HUES6 (cell line): Measurements from ENCODE around the gene TMEM207.
"Not testable (repeated sequence)": the region's sequence is repeated elsewhere in the genome, so short reads cannot be mapped to it uniquely, and the experiment has no call there.

Experiments
- H3K27ac ChIP-seq: 2 replicates; pipeline ENCODE4 v1.7.0; 2013; ENCODE audit warnings: low read depth, mild to moderate bottlenecking, low read length, inconsistent platforms
- H3K27me3 ChIP-seq: 2 replicates; pipeline ENCODE4 v1.6.1; 2013; ENCODE audit warnings: low read length; ENCODE audit not compliant: control insufficient read depth, insufficient read depth
- H3K36me3 ChIP-seq: 2 replicates; pipeline ENCODE4 v1.6.1; 2013; ENCODE audit warnings: low read length; ENCODE audit not compliant: control insufficient read depth, insufficient read depth
- H3K4me1 ChIP-seq: 2 replicates; pipeline ENCODE4 v1.6.1; 2013; ENCODE audit warnings: low read length; ENCODE audit not compliant: control insufficient read depth, insufficient read depth
- H3K4me3 ChIP-seq: 2 replicates; pipeline ENCODE4 v1.5.1; 2013; ENCODE audit warnings: low read depth, low read length
- H3K9ac ChIP-seq: one replicate; pipeline ENCODE4 v1.6.1; 2013; ENCODE audit warnings: mild to moderate bottlenecking, low read length
- H3K9me3 ChIP-seq: 2 replicates; pipeline ENCODE4 v1.6.1; 2013; ENCODE audit warnings: low read depth, low read length; ENCODE audit not compliant: control insufficient read depth, insufficient read depth

TMEM207 gene

DNA sequence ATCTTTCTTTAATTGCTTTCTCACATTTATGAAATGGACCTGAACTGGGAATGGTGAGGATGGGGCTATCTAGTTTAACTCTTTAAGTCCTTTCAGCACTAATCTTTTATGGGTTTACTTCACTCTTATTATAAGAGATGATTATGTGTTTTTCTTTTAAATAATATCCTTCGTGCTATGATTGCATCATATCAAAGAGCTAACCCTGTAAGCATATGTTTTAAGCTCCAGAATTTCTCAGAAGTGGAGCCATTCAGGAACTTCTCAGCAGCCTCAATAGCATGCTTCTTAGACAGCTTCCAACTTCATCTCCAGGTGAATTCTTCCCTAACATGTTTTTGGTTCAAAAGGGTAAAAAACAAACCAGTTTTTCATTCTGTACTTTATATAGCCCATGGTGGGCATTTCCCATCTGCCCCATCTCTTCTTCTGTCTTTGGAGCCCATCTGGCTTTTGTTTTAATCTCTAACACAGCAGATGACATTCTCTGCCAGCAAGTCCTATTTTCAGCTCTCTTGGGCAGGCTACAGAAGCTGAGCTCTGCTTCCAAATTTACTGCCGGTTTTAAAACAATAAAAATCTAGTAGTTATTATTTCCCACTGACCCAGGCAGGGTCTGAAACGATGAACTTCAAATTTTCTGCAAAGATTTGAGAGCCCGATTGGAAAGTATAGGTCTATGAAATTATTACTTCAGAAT is 37.4 kb upstream of the TMEM207 start:
- no peaks in the 10 kb centered on the region for H3K9me3 ChIP-seq
- H3K9ac ChIP-seq = no peak overlapping the region
- H3K27ac ChIP-seq = no peak overlapping the region
- no peaks in the 10 kb centered on the region for H3K27me3 ChIP-seq
- H3K4me1 ChIP-seq = peaks cover 8% of the 10 kb centered on the region
- no peaks in the 10 kb centered on the region for H3K36me3 ChIP-seq
- H3K4me3 ChIP-seq = no peak overlapping the region

DNA sequence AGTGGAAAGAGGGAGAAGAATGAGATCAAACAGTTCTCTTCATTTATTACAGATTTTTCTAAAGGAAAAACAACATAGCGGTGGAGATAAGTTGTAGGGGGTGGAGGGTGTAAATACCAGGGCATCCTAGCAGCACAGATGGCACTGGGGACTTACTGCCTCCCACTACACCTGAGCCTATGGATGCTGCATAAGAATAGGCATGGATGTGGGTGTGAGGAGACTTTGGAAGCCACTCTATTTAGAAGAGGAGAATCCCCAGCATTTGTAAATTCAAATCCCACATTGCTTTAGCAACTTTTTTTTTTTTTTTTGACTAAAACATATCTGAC is 36.8 kb upstream of the TMEM207 start:
- no peak overlapping the region for H3K27ac ChIP-seq
- no peaks in the 10 kb centered on the region for H3K36me3 ChIP-seq
- no peaks in the 10 kb centered on the region for H3K9me3 ChIP-seq
- H3K4me1 ChIP-seq = peaks cover 8% of the 10 kb centered on the region
- H3K9ac ChIP-seq = no peak overlapping the region
- no peaks in the 10 kb centered on the region for H3K27me3 ChIP-seq
- H3K4me3 ChIP-seq = no peak overlapping the region

DNA sequence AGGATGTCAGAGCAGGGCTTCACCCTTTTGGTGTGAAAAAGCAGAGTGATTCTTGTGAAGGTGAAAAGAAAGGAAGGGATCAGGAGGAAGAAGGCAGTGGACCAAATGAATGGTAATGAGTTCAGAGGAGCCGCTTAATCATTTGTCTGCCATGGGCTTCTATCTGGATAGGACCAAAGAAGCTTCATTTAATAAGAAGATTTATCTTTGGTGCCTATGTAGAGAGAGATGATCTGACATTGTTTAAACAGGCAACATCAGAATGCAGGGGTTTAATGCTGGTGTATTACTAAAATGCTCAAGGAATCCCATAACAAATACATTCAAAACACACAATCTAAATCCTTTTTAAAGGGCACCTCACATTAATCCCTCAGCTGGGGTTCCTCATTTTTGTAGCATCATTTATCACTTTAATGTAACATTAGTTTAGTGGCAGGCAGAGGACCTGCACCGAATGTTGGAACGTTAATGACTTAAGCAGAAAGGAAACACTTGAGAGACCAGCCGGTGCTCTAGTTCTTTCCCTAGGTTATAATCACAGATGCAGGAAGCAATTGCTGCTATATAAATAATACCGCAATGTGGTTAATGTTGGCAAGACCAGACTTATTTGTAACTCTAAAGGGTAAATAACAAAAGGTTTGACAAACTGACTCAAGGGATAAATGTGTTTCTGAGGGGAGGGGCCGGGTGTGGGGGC is 36.3 kb upstream of the TMEM207 start:
- Histone ChIP-seq H3K36me3 (no peaks in the 10 kb centered on the region), H3K27me3 (no peaks in the 10 kb centered on the region), H3K27ac (no peak overlapping the region), H3K4me1 (peaks cover 8% of the 10 kb centered on the region), H3K9me3 (no peaks in the 10 kb centered on the region), H3K9ac (no peak overlapping the region), H3K4me3 (no peak overlapping the region)

DNA sequence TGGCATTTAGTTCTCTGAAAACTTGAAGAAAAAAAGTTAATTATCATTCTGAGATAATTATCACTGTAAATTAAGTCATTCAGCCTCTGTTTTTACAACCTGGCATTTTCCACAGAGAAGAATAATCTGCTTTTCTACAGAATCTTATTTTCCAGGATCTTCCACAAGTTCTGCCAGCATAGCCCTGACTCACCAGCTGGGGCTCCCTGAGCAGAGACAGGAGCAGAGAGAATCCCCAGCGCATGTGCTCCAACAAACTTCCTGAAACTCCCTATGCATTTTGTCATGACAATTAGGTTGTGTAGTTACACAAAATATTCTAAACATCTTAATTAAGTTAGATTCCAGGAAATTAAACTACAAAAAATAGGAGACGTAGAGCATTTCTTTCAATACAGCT is 32.1 kb upstream of the TMEM207 start:
- H3K36me3 ChIP-seq = no peaks in the 10 kb centered on the region
- H3K4me1 ChIP-seq = peaks cover 8% of the 10 kb centered on the region
- no peak overlapping the region for H3K9ac ChIP-seq
- H3K9me3 ChIP-seq = no peaks in the 10 kb centered on the region
- H3K27me3 ChIP-seq = no peaks in the 10 kb centered on the region
- no peak overlapping the region for H3K27ac ChIP-seq
- H3K4me3 ChIP-seq = no peak overlapping the region

DNA sequence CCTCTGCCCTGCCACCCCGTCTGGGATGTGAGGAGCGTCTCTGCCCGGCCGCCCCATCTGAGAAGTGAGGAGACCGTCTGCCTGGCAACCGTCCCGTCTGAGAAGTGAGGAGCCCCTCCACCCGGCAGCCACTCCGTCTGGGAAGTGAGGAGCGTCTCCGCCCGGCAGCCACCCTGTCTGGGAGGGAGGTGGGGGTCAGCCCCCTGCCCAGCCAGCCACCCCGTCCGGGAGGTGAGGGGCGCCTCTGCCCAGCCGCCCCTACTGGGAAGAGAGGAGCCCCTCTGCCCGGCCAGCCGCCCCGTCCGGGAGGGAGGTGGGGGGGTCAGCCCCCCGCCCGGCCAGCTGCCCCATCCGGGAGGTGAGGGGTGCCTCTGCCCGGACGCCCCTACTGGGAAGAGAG is 23.6 kb upstream of the TMEM207 start:
- H3K9me3 ChIP-seq, H3K9ac ChIP-seq, H3K27ac ChIP-seq, H3K27me3 ChIP-seq, H3K36me3 ChIP-seq, H3K4me3 ChIP-seq, H3K4me1 ChIP-seq: not testable (repeated sequence)

DNA sequence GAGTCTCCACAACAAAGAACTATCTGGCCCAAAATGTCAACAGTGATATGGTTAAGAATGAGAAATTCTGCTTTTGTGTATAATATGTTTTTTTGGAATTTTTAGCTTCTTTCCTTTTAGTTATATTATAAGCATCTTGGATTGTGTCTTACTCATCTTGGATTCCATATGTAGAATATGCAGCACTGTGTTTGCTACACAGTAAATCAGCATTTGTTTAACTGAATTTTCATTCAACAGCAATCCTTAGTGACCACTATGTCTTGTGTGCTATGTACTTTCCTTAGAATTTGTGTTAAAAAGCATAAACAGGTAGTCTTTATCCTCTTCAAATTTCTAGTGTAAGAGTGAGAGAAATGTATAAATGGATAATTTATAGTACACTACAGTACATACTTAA is 18.2 kb upstream of the TMEM207 start:
- H3K9me3 ChIP-seq = 0 out of 2 replicates have a peak, but pooled peaks cover 2% of the 10 kb centered on the region
- H3K9ac ChIP-seq = no peak overlapping the region
- no peak overlapping the region for H3K27ac ChIP-seq
- H3K4me3 ChIP-seq = no peak overlapping the region
- H3K27me3 ChIP-seq = no peaks in the 10 kb centered on the region
- H3K36me3 ChIP-seq = no peaks in the 10 kb centered on the region
- no peaks in the 10 kb centered on the region for H3K4me1 ChIP-seq

DNA sequence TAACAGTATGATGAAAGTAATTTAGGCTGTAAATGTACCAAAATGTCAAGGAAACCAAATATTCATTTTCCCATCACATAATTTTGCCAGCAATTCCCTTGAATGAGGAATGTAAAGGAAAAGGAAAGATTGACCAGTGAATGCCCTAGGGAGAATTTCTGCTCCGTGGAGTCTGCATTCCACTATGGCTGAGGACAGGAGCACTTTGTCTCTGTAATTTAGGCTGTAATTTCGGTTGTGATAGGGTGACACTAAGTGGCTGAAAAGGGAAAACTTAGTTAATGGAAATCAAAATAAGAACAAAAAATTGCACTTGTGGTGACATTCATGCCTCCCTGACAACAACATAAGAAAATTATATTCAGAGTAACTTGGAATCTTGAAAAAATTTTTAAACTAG is 8.3 kb upstream of the TMEM207 start:
- H3K4me1 ChIP-seq = no peaks in the 10 kb centered on the region
- no peak overlapping the region for H3K9ac ChIP-seq
- H3K27ac ChIP-seq = no peak overlapping the region
- no peaks in the 10 kb centered on the region for H3K27me3 ChIP-seq
- no peaks in the 10 kb centered on the region for H3K9me3 ChIP-seq
- H3K4me3 ChIP-seq = no peak overlapping the region
- no peaks in the 10 kb centered on the region for H3K36me3 ChIP-seq

DNA sequence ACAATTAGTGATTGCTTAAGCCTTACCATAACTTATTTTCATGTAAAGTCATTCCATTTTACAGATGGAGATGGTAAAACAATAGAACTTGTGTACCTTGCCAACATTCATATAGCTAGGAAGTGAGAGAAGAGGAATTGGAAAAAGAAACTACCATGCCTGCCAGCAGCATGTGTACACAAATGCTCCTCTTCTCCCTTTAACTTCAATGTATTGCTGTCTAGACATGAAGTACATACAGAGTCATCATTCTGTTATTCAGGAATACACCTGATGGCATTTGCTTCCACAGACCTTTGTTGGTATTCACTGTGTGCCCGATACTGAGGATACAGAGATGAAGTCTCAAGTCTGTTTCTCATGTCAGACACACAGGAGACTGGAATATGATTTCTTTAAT is 7.1 kb upstream of the TMEM207 start:
- H3K4me3 ChIP-seq = no peak overlapping the region
- no peak overlapping the region for H3K27ac ChIP-seq
- no peaks in the 10 kb centered on the region for H3K36me3 ChIP-seq
- no peak overlapping the region for H3K9ac ChIP-seq
- no peaks in the 10 kb centered on the region for H3K9me3 ChIP-seq
- no peaks in the 10 kb centered on the region for H3K4me1 ChIP-seq
- H3K27me3 ChIP-seq = no peaks in the 10 kb centered on the region

DNA sequence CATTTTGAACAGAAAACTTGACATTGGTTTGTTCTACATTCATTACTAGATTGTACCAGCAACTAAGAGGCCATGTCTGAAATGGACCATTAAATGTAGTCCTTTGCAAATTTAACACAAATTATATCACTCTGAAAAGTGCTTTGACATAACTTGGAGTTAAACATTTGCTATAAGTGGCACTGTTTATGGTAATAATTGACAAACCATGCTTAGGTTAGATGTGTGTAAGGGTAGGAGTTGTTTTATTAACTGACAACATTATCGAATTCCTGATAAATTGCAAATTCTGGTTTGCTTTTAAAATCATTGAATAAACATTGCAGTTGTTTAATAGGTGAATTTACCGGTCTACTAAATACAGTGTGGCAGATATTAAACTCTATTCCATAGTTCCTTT is 6.1 kb upstream of the TMEM207 start:
- Histone ChIP-seq H3K36me3 (no peaks in the 10 kb centered on the region), H3K27me3 (no peaks in the 10 kb centered on the region), H3K27ac (no peak overlapping the region), H3K9me3 (no peaks in the 10 kb centered on the region), H3K9ac (no peak overlapping the region), H3K4me1 (no peaks in the 10 kb centered on the region), H3K4me3 (no peak overlapping the region)

DNA sequence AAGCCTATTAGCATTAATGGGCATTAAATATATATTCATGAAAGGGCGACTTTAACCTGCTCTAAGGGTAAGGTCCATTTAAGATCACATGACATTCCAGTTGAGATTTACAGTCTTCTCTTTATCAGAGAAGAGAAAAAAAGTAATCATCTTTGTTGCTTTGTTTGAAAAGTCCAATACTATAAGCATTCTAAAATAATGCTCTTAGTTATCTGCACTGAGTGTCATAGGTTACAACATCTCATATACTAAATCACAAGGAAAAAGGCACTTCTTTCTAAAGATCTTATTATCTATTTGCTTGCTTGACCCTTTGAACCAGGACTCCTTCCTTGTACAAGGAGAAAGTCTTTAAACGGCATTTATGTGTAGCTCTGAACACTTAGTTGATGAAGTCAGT is 1.4 kb downstream of the TMEM207 start:
- Histone ChIP-seq H3K27me3 (no peaks in the 10 kb centered on the region), H3K36me3 (no peaks in the 10 kb centered on the region), H3K9me3 (no peaks in the 10 kb centered on the region), H3K9ac (no peak overlapping the region), H3K4me1 (no peaks in the 10 kb centered on the region), H3K4me3 (no peak overlapping the region), H3K27ac (no peak overlapping the region)

DNA sequence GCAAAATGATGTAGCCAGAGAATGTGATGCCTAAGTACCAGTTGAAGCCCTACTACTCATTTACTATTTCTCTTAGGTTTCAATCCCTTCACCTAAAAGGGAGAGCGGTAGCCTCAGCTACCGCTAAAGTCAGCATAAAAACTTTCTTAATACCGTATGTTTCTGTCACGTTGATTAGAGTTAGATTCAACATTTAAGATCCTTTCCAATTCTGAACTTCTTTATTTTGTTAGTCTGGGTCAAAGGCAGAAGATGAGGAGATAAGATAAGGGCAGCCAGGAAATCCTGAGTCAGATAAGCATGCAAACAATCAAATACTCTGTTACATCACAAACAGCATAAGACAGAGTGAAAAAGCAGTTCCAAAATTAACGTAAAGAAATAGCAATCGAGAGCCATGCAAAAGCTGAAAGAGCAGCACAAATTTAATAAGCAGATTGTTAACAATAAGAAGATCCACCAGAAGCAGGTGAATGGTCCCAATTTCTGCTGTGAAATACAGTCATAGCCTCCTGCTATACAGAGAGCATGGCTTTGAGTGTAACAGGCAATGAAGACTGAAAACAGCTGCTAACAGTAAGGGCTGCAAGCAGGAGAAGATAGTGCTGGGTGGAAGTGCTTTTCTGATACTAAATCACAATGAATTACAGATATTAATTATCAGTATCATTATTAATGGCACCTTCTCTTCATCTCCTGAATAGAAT is 3.0 kb downstream of the TMEM207 start:
- Histone ChIP-seq H3K27ac (no peak overlapping the region), H3K9me3 (no peaks in the 10 kb centered on the region), H3K36me3 (no peaks in the 10 kb centered on the region), H3K4me3 (no peak overlapping the region), H3K9ac (no peak overlapping the region), H3K4me1 (no peaks in the 10 kb centered on the region), H3K27me3 (no peaks in the 10 kb centered on the region)
